GM19043 (cell line): ENCODE data around the gene GTF3C1.
A peak's percentile ranks its signal among the peaks of the same experiment; 100 is the strongest.
"Not testable (repeated sequence)": the region's sequence is repeated elsewhere in the genome, so short reads cannot be mapped to it uniquely, and the experiment has no call there.

Source experiments
- ATAC-seq: cut with Tn5 transposase; IDR thresholded peaks from one replicate; pipeline ENCODE4 v1.9.1; 2021; ENCODE audit warnings: low read depth; ENCODE audit not compliant: unreplicated experiment

Gene GTF3C1

GRCh38 chr16:27549746-27550581, at the start of gene GTF3C1, which contains the start of gene KATNIP:
Gene GTF3C1, minus strand, starts transcription at chr16:27549913. Its CDS starts 23 bp downstream, at chr16:27549890.
Gene KATNIP, plus strand, starts transcription at chr16:27550144. Its CDS starts 27 bp downstream, at chr16:27550171.
- ATAC-seq, result peak; percentile 98

DNA sequence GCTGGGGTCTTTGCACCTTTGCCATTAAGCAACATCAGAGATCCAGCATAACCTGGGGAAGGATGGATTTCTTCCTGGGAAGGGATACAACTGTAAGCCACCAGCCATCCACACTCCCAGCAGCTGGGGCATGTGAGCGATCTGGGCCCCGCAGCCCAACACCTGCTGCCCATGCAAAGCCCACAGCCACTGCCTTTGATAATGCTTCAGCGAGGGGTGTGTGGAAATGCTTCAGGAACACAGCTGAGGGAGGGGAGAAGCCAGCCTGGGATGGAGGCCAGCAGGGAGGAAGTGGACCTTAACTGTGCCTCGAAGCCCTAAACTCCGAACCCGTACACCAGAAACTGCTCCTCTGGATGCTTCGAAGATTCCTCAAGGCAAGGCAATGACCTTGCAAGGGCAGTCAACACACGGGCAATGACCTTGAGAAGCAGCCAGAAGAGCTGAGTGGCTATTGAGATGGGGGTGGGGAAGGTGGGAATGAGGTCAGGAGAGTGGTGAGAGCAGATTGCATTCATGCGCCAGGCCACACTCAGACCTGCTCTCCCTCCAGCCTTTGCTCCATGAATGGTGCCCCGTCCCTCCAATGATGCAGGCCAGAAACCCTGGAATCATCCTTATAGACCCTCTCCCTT, 49.3 kb upstream of the GTF3C1 start:
- ATAC-seq, result no peak

DNA sequence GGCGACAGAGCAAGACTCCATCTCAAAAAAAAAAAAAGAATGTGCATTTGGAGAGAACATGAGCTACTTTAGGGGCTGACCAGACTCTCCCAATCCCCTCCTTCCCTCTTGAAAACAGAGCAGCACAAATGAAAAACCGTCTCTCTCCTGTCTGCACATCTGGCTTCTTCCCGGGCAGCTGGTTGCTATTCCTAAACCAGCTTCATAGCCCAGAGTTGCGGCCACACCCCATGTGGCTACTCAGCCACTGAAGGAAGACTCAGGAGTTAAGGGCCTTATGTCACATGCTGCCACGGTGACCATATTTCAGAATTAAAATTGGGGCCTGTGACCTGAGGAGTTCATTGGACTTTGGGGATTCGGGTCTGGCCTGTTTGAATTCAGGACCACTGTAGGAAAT, 48.5 kb upstream of the GTF3C1 start:
- ATAC-seq, result no peak

DNA sequence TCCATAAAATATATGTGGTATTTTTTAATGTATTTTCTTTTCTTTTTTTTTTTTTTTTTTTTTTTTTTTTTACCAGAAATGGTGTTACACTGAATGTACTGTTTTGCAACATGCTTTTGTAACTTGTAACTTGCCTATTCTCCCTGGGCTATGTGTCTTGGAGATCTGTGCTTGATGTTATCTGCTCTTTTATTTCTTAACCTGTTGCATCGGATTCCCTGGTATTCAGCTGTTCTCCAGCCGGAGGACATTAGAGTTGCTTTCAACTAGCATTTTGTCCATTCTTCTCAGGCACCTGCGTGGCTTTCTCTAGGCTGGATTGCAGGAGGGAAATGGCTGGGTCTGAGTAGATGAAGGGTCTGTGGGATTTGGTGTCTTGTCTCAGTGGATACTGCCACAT, 47.6 kb upstream of the GTF3C1 start:
- no peak for ATAC-seq

DNA sequence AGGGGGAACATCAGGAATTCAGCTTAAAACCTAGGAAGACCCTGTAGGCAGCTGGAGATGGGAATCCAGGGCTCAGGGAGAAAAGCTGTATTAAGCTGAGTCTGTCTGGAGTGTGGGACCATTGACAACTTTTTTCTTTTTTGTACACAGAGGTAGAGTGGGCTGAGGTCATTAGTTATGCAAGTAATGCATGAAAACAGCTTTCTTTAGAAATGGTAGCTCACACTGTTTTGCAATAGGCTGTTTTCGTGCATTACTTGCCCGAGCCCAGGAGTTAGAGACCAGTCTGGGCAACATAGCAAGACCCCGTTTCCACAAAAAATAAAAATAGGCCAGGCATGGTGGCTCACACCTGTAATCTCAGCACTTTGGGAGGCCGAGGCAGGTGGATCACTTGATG, 46.7 kb upstream of the GTF3C1 start:
- ATAC-seq, result no peak

GRCh38 chr16:27595993-27596392, 46.3 kb upstream of the GTF3C1 start:
- ATAC-seq, result no peak

DNA sequence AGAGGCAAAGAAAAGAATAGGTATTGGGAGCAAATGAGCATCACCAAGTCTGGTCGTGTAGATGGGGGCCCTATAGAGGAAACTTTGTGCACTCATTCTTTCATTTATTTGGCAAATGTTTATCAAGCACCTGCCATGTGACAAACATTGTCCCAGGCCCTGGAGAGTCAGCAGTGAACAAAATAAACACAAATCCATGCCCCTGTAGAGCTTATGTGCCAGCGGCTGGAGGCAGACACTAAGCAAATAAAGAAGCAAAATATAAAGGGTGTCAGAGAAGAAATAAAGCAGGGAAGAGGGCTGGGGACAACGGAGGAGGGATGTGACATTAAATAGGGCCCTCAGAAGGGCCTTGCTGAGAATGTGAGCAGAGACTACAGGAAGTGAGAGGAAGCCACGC, 45.8 kb upstream of the GTF3C1 start:
- no peak for ATAC-seq

DNA sequence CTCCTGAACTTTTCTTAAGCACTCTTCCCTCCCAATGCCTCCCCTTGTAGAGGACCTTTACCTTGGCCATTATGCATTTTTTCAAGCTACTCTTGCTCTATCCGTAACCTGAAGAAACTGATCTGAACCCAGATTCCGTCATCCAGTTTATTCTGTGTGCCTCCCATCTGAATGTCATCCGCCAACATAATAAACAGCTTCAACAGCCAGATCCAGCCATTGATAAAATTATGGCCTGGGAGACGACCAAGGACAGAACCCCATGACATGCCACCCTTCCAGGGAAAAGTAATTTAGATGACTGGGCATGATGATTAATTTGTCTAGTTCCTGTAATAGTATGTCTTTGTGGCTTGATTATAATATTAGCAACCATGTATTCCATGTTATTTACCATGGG, 42.1 kb upstream of the GTF3C1 start:
- no peak for ATAC-seq

GRCh38 chr16:27588057-27588456, 38.3 kb upstream of the GTF3C1 start:
- no peak for ATAC-seq

- no peak for ATAC-seq
Measured at GRCh38 chr16:27586711-27587110, 37.0 kb upstream of the GTF3C1 start.

- ATAC-seq, result no peak
Measured at GRCh38 chr16:27585200-27585599, 35.5 kb upstream of the GTF3C1 start.

GRCh38 chr16:27583634-27584033, 33.9 kb upstream of the GTF3C1 start:
- ATAC-seq, result no peak

DNA sequence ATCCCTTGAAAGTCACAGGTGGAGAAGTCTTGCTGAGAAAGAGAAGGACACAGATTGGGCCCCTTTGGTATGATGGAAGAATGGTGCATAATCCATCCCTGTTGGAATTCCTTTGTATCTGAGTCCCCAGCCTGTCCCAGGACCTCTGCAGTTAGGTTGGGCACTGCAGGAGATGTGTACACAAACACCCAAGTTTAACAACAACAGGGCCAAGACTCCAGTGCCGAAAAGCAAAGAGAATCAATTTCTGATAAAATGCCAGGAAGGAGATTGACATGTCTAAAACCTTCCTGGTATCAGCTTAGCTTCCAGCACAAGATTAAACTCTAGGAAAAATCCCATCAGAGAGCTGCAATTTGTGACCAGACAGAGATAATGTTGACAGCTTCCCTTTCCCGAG, 33.2 kb upstream of the GTF3C1 start:
- no peak for ATAC-seq

- no peak for ATAC-seq
Measured at GRCh38 chr16:27579087-27579980, 29.6 kb upstream of the GTF3C1 start.

GRCh38 chr16:27576729-27577128, 27.0 kb upstream of the GTF3C1 start:
- ATAC-seq, result no peak

DNA sequence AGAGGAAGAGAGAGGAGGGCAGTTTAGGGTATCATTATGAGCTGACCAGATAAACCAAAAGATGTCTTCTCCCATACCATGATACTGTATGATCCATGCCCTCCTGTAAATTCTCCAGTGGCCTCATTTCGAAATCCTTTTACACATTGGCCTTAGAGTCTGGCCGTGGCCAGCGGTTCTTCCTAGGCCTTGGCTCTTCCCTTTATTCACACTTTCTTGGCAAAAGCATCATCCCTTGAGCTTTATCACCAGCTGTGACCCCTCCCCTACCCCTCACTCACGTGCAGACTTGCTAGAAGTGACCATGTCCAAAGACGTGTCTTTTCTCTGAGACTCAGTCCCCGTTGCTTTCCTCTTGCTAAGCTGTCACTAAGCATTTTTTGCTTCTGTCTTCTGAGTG, 23.0 kb upstream of the GTF3C1 start:
- ATAC-seq, result no peak

GRCh38 chr16:27571433-27572326, 22.0 kb upstream of the GTF3C1 start:
- no peak for ATAC-seq

- ATAC-seq, result not testable (repeated sequence)
Measured at GRCh38 chr16:27570986-27571385, 21.3 kb upstream of the GTF3C1 start.

DNA sequence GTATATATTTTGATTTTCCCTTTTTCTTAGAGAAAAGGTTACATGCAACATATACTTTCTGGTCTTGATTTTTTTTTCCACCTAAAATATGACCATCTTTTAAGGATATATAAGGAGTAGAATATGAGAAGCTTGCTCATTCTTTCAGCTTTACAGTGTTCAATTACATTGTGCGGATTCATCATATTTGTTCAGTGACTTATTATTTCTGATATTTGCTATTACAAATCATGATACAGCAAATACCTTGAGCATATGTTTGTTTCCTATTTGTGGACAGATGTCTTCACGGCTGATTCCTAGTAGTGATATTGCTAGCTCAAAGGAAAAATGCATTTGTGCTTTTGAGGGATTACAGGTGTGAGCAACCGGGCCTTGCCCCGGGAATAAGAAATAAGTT, 18.4 kb upstream of the GTF3C1 start:
- ATAC-seq, result no peak

GRCh38 chr16:27566417-27566816, 16.7 kb upstream of the GTF3C1 start:
- ATAC-seq, result no peak
